ENCODE results near the gene LCE2B.
"Not testable (repeated sequence)": the region's sequence is repeated elsewhere in the genome, so short reads cannot be mapped to it uniquely, and the experiment has no call there.

Gene LCE2B

DNA sequence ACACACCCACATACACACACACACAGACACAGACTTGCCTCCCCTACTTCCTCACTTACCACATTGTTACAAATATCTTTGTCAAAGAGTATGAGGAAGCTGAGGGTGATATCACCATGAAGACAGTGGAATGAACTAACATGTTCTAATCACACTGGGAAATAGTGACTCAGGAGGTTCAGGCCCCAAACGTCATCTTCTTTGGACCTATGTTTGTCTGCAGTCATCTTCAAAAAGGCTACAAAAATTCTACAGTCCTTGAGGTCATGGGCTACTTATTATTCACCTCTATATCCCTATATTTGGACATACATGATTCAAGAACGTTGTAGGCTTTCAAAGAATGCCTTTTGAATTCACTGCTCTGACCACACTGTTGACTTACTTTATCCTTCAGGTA is 12.9 kb upstream of the LCE2B start:
- H3K36me3 ChIP-seq (replicated peaks): no peaks in the 10 kb centered on the region
- no peak overlapping the region for H3K27ac ChIP-seq
- no peaks in the 10 kb centered on the region for H3K27me3 ChIP-seq (replicated peaks)
- in situ Hi-C loops (cut with HindIII; ENCODE audit: low pct_ligation_motif_present, low sequenced_read_pairs): no loop called here
- TF ChIP-seq, protein P1, sequence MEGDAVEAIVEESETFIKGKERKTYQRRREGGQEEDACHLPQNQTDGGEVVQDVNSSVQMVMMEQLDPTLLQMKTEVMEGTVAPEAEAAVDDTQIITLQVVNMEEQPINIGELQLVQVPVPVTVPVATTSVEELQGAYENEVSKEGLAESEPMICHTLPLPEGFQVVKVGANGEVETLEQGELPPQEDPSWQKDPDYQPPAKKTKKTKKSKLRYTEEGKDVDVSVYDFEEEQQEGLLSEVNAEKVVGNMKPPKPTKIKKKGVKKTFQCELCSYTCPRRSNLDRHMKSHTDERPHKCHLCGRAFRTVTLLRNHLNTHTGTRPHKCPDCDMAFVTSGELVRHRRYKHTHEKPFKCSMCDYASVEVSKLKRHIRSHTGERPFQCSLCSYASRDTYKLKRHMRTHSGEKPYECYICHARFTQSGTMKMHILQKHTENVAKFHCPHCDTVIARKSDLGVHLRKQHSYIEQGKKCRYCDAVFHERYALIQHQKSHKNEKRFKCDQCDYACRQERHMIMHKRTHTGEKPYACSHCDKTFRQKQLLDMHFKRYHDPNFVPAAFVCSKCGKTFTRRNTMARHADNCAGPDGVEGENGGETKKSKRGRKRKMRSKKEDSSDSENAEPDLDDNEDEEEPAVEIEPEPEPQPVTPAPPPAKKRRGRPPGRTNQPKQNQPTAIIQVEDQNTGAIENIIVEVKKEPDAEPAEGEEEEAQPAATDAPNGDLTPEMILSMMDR (IDR thresholded peaks at IDR 0.05; ENCODE audit: low read depth, low read length, missing control alignments): no peak
- no peak for DNase-seq
- H3K4me3 ChIP-seq (ENCODE audit: low read depth, low read length): no peak overlapping the region

DNA sequence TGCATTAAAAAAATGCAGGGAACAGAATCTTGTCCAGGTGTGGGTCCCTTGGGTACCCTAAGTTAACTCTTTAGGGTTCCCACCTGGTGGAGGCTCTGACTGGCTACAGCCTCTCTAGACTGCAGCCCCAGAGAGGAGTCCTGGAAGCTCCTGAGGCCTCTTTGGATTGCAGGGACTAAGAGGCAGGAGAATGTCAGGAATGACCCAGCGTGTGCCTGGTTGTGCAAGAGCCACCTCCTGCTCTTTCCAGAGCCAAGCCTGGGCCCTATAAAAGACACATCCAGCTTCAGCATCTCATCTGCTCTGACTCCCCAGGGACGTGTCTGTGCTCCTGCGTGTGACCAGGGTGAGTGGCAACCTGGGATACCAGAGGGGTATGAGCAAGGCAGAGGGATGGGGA is 10.9 kb upstream of the LCE2B start, which contains the start of gene LCE2C:
TSS of gene LCE2C (plus strand) at position 297 of the 400 bp plus-strand sequence. CDS start 737 bp downstream, outside the sequence.
- in situ Hi-C loops (cut with HindIII; ENCODE audit: low pct_ligation_motif_present, low sequenced_read_pairs); H3K27ac ChIP-seq; DNase-seq; H3K4me3 ChIP-seq (ENCODE audit: low read depth, low read length); H3K27me3 ChIP-seq (replicated peaks); H3K36me3 ChIP-seq (replicated peaks): not testable (repeated sequence)

DNA sequence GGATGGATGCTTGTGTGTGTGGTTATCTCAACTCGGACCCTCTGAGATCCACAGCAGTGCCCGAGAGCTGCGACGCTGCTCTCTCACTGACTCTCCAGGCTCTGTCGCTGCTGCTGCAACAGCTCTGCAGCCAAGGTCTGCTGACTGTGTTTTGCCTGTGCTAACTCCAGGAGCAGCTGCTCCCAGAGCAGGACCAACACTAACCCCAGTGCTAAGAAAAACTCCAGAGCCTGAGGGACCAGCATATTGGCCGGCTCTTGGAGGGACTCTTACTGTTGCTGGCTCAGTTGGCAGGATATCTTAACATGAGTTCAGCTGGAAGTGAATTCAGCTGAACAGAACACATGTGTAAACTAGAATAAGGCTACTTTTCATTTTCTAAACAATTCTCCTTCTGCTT is 6.5 kb upstream of the LCE2B start:
- no peak for DNase-seq
- no peaks in the 10 kb centered on the region for H3K36me3 ChIP-seq (replicated peaks)
- TF ChIP-seq, protein P1 (IDR thresholded peaks at IDR 0.05; ENCODE audit: low read depth, low read length, missing control alignments): no peak
- in situ Hi-C loops (cut with HindIII; ENCODE audit: low pct_ligation_motif_present, low sequenced_read_pairs): no loop called here
- no peaks in the 10 kb centered on the region for H3K27me3 ChIP-seq (replicated peaks)
- no peak overlapping the region for H3K4me3 ChIP-seq (ENCODE audit: low read depth, low read length)
- no peak overlapping the region for H3K27ac ChIP-seq

DNA sequence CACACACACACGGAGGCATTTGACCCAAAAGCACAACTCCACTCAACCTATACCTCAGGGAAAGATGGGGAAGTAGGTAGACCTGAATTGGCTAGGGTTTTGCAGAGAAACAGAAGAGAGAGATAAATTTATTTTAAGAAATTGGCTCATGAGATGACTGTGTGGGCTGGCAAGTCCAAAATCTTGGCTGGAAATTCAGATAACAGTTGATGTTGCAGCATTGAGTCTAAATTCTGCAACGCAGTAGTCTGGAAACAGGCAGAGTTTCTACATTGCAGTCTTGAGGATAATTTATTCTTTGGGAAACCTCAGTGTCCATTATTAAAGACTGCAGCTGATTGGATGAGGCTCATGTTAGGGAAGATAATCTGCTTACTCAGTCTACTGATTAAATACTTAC is 4.3 kb upstream of the LCE2B start:
- no peak overlapping the region for H3K27ac ChIP-seq
- no peak for DNase-seq
- no peak overlapping the region for H3K4me3 ChIP-seq (ENCODE audit: low read depth, low read length)
- H3K27me3 ChIP-seq (replicated peaks): no peaks in the 10 kb centered on the region
- TF ChIP-seq, protein P1 (IDR thresholded peaks at IDR 0.05; ENCODE audit: low read depth, low read length, missing control alignments): no peak
- in situ Hi-C loops (cut with HindIII; ENCODE audit: low pct_ligation_motif_present, low sequenced_read_pairs): no loop called here
- H3K36me3 ChIP-seq (replicated peaks): no peaks in the 10 kb centered on the region

DNA sequence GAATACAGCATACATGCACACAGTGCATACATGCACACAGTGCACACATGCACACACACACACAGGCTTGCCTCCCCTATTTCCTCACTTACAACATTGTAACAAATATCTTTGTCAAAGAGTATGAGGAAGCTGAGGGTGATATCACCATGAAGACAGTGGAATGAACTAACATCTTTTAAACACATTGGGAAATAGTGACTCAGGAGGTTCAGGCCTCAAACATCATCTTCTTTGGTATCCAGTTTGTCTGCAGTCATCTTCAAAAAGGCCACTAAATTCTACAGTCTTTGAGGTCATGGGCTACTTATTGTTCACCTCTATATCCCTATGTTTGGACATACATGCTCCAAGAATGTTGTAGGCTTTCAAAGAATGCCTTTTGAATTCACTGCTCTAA is 2.1 kb upstream of the LCE2B start:
- Histone ChIP-seq H3K36me3 (replicated peaks) (no peaks in the 10 kb centered on the region), H3K27me3 (replicated peaks) (no peaks in the 10 kb centered on the region), H3K27ac (no peak overlapping the region), H3K4me3 (ENCODE audit: low read depth, low read length) (no peak overlapping the region)
- in situ Hi-C loops (cut with HindIII; ENCODE audit: low pct_ligation_motif_present, low sequenced_read_pairs): no loop called here
- no peak for DNase-seq
- TF ChIP-seq, protein P1 (IDR thresholded peaks at IDR 0.05; ENCODE audit: low read depth, low read length, missing control alignments): no peak

DNA sequence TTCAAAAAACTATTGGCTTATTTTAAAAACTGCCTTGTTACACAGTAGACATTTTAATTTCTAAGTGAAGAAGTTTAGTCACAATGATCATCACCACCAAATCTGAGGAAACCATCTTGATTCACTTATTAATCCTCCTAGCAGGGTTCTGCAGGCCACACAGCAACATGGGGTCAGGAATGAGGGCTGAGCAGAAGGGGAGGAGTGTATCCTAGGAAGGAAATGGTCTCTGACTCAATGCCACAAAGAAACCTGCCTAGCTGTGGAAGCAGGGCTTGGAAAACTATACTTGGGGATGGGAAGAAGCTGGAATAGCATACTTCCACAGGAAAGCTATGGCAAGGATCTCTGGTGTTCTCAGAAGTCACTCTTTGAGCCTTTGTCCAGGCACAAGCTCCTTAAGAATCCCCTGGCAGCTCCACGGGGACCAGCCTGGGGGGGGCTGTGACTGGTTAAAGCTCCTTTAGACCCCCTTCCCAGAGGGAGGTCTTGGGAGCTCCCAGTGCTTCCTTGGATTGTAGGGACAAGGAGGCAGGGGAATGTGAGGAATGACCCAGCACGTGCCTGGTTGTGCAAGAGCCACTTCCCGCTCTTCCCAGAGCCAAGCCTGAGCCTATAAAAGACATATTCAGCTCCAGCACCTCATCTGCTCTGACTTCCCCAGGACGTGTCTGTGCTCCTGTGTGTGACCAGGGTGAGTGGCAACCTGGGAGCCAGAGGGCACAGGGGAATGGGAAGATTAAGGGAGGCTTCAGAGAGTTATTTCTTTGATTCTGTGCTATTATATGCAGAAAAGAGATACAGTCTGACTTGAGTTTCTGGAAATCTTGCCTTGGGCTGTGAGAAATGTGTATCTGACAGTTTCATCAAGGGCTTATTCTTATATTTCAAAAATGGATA is 12.0 kb downstream of the LCE2B start, which contains the start of gene LCE2A:
TSS of gene LCE2A (plus strand) at position 645 of the 900 bp plus-strand sequence. CDS start 557 bp downstream, outside the sequence.
- Histone ChIP-seq H3K36me3 (replicated peaks) (no peaks in the 10 kb centered on the region), H3K27me3 (replicated peaks) (no peaks in the 10 kb centered on the region), H3K27ac (no peak within 1 kb of the TSS), H3K4me3 (ENCODE audit: low read depth, low read length) (no peak within 1 kb of the TSS)
- TF ChIP-seq, protein P1 (IDR thresholded peaks at IDR 0.05; ENCODE audit: low read depth, low read length, missing control alignments): no peak
- no peak for DNase-seq
- in situ Hi-C loops (cut with HindIII; ENCODE audit: low pct_ligation_motif_present, low sequenced_read_pairs): no loop called here

All from brain microvascular endothelial cell (primary cell).